Naive B cell (primary cell): Measurements from ENCODE around the gene ELMO1. TPM values are rescaled to one million over a fixed set of nuclear protein-coding genes. Genes with fewer than 3 reads are reported as not detected.

Experiments used
- ATAC-seq, 2 donors: fragments of 150-1000 bp; cut with Tn5 transposase; 2 replicates each; pipeline ENCODE4 v1.10.0; 2021; ENCODE audit warnings: low read depth in 2 of 2, mild to moderate bottlenecking in 2 of 2, moderate library complexity in 2 of 2
- DNase-seq: peaks from one replicate; pipeline ENCODE4 v3.0.0; 2022
- H3K27ac Mint-ChIP-seq, 6 donors: one replicate each; pipeline ENCODE4 v1.8.0; 2020 to 2022; ENCODE audit warnings: mild to moderate bottlenecking in 6 of 6, mixed read lengths in 6 of 6, moderate library complexity in 5 of 6, inconsistent platforms in 2 of 6
- H3K27me3 Mint-ChIP-seq, 3 donors: one replicate each; pipeline ENCODE4 v1.8.0; 2021 to 2022; ENCODE audit warnings: mixed read lengths in 3 of 3, mild to moderate bottlenecking in 1 of 3
- H3K36me3 Mint-ChIP-seq, 2 donors: one replicate each; pipeline ENCODE4 v1.8.0; 2020 to 2022; ENCODE audit warnings: mixed read lengths in 2 of 2, inconsistent platforms in 1 of 2, mild to moderate bottlenecking in 1 of 2
- H3K4me1 Mint-ChIP-seq, 3 donors: one replicate each; pipeline ENCODE4 v1.8.0; 2020 to 2022; ENCODE audit warnings: mixed read lengths in 3 of 3, inconsistent platforms in 1 of 3, mild to moderate bottlenecking in 1 of 3, moderate library complexity in 1 of 3
- H3K4me3 Mint-ChIP-seq, 8 donors: one replicate each; pipeline ENCODE4 v1.8.0; 2020 to 2022; ENCODE audit warnings: mild to moderate bottlenecking in 8 of 8, mixed read lengths in 8 of 8, moderate library complexity in 8 of 8, inconsistent platforms in 2 of 8
- H3K9me3 Mint-ChIP-seq, 7 donors: one replicate each; pipeline ENCODE4 v1.8.0; 2020 to 2022; ENCODE audit warnings: mixed read lengths in 7 of 7, mild to moderate bottlenecking in 5 of 7, inconsistent platforms in 2 of 7, moderate library complexity in 1 of 7
- polyA plus RNA-seq, 6 donors: library from polyadenylated mRNA; unstranded; fragments of 300-500 nt; fragmentation: Illumina TruSeq; gene quantifications; one replicate each; pipeline ENCODE4 v1.2.3, GENCODE V29; 2021; ENCODE audit warnings: low read depth in 6 of 6

ELMO1 gene
- polyA plus RNA-seq, 6 donors from 2014 or later, result 42.8 to 69.9 (median 59.5) TPM

- Mint-ChIP-seq H3K27ac (no peak overlapping the region), H3K4me1 (peaks cover 8 to 16% (median 12%) of the 10 kb centered on the region in 3 donors), H3K36me3 (peaks cover 0 to 21% of the 10 kb centered on the region in 2 donors), H3K4me3 (no peak overlapping the region), H3K9me3 (no peaks in the 10 kb centered on the region), H3K27me3 (no peaks in the 10 kb centered on the region)
- ATAC-seq (no peak), DNase-seq (no peak)
Observed at GRCh38 chr7:37194943-37195342, 253.7 kb downstream of the ELMO1 start.

- no peak for ATAC-seq
- H3K36me3 Mint-ChIP-seq, result peaks cover 0 to 21% of the 10 kb centered on the region in 2 donors
- no peaks in the 10 kb centered on the region for H3K27me3 Mint-ChIP-seq
Observed at GRCh38 chr7:37193775-37194135, 254.9 kb downstream of the ELMO1 start.

GRCh38 chr7:37193087-37193774 is 255.4 kb downstream of the ELMO1 start:
- peaks cover 0 to 21% of the 10 kb centered on the region in 2 donors for H3K36me3 Mint-ChIP-seq
- DNase-seq (no peak), ATAC-seq (no peak)
- peak overlapping the region in 1 of 6 donors; percentile 39 for H3K27ac Mint-ChIP-seq
- H3K4me3 Mint-ChIP-seq, result no peak overlapping the region
- H3K9me3 Mint-ChIP-seq, result no peaks in the 10 kb centered on the region
- H3K27me3 Mint-ChIP-seq, result no peaks in the 10 kb centered on the region
- H3K4me1 Mint-ChIP-seq, result peaks cover 6 to 10% (median 8%) of the 10 kb centered on the region in 3 donors

More at GRCh38 chr7:37193775-37194135, 254.9 kb downstream of the ELMO1 start:
- no peak overlapping the region for H3K4me3 Mint-ChIP-seq
- peaks cover 8 to 10% (median 10%) of the 10 kb centered on the region in 3 donors for H3K4me1 Mint-ChIP-seq
- DNase-seq, result no peak
- H3K27ac Mint-ChIP-seq, result peak overlapping the region in 1 of 6 donors; percentile 39
- no peaks in the 10 kb centered on the region for H3K9me3 Mint-ChIP-seq

- Mint-ChIP-seq H3K9me3 (no peaks in the 10 kb centered on the region), H3K4me1 (peaks cover 6 to 10% (median 8%) of the 10 kb centered on the region in 3 donors), H3K27ac (peak overlapping the region in 1 of 6 donors; percentile 28), H3K36me3 (peaks cover 0 to 16% of the 10 kb centered on the region in 2 donors), H3K27me3 (no peaks in the 10 kb centered on the region), H3K4me3 (no peak overlapping the region)
- DNase-seq (no peak), ATAC-seq (no peak)
Observed at GRCh38 chr7:37191797-37192196, 256.9 kb downstream of the ELMO1 start.

- H3K36me3 Mint-ChIP-seq, result no peaks in the 10 kb centered on the region
- ATAC-seq (no peak), DNase-seq (no peak)
- H3K4me1 Mint-ChIP-seq, result no peaks in the 10 kb centered on the region
- no peaks in the 10 kb centered on the region for H3K27me3 Mint-ChIP-seq
- no peaks in the 10 kb centered on the region for H3K9me3 Mint-ChIP-seq
- H3K4me3 Mint-ChIP-seq, result no peak overlapping the region
- H3K27ac Mint-ChIP-seq, result peak overlapping the region in 1 of 6 donors; percentile 7
Observed at GRCh38 chr7:37187179-37187578, 261.5 kb downstream of the ELMO1 start.

GRCh38 chr7:37186753-37187152 is 261.9 kb downstream of the ELMO1 start:
- Mint-ChIP-seq H3K9me3 (no peaks in the 10 kb centered on the region), H3K27ac (peak overlapping the region in 1 of 6 donors; percentile 7), H3K4me1 (no peaks in the 10 kb centered on the region), H3K27me3 (no peaks in the 10 kb centered on the region), H3K4me3 (no peak overlapping the region), H3K36me3 (no peaks in the 10 kb centered on the region)
- DNase-seq (no peak), ATAC-seq (no peak)

- no peak overlapping the region for H3K27ac Mint-ChIP-seq
- peaks cover 0 to 4% (median 0%) of the 10 kb centered on the region in 3 donors for H3K4me1 Mint-ChIP-seq
- ATAC-seq (no peak), DNase-seq (no peak)
- H3K36me3 Mint-ChIP-seq, result peaks cover 8 to 9% of the 10 kb centered on the region in 2 donors
- no peaks in the 10 kb centered on the region for H3K27me3 Mint-ChIP-seq
- no peak overlapping the region for H3K4me3 Mint-ChIP-seq
- no peaks in the 10 kb centered on the region for H3K9me3 Mint-ChIP-seq
Observed at GRCh38 chr7:37181550-37181932, 267.1 kb downstream of the ELMO1 start.

- H3K27ac Mint-ChIP-seq, result peak overlapping the region in 1 of 6 donors; percentile 22
- no peaks in the 10 kb centered on the region for H3K9me3 Mint-ChIP-seq
- DNase-seq (no peak), ATAC-seq (no peak)
- H3K27me3 Mint-ChIP-seq, result no peaks in the 10 kb centered on the region
- H3K36me3 Mint-ChIP-seq, result peaks cover 8 to 12% of the 10 kb centered on the region in 2 donors
- peaks cover 0 to 4% (median 0%) of the 10 kb centered on the region in 3 donors for H3K4me1 Mint-ChIP-seq
- no peak overlapping the region for H3K4me3 Mint-ChIP-seq
Observed at GRCh38 chr7:37180828-37181549, 267.7 kb downstream of the ELMO1 start.

- ATAC-seq (no peak), DNase-seq (no peak)
- no peak overlapping the region for H3K4me3 Mint-ChIP-seq
- H3K27ac Mint-ChIP-seq, result peak overlapping the region in 1 of 6 donors; percentile 53
- no peaks in the 10 kb centered on the region for H3K27me3 Mint-ChIP-seq
- H3K9me3 Mint-ChIP-seq, result no peaks in the 10 kb centered on the region
- peaks cover 0 to 4% (median 1%) of the 10 kb centered on the region in 3 donors for H3K4me1 Mint-ChIP-seq
- H3K36me3 Mint-ChIP-seq, result peaks cover 8 to 24% of the 10 kb centered on the region in 2 donors
Observed at GRCh38 chr7:37176079-37176478, 272.6 kb downstream of the ELMO1 start.

GRCh38 chr7:37174460-37174859 is 274.2 kb downstream of the ELMO1 start:
- peaks cover 8 to 24% of the 10 kb centered on the region in 2 donors for H3K36me3 Mint-ChIP-seq
- ATAC-seq (no peak), DNase-seq (no peak)
- H3K4me3 Mint-ChIP-seq, result no peak overlapping the region
- H3K27me3 Mint-ChIP-seq, result no peaks in the 10 kb centered on the region
- peak overlapping the region in 1 of 6 donors; percentile 7 for H3K27ac Mint-ChIP-seq
- no peaks in the 10 kb centered on the region for H3K9me3 Mint-ChIP-seq
- H3K4me1 Mint-ChIP-seq, result peaks cover 0 to 4% (median 1%) of the 10 kb centered on the region in 3 donors

GRCh38 chr7:37173670-37174069 is 275.0 kb downstream of the ELMO1 start:
- Mint-ChIP-seq H3K4me1 (peaks cover 0 to 4% (median 1%) of the 10 kb centered on the region in 3 donors), H3K36me3 (peaks cover 8 to 24% of the 10 kb centered on the region in 2 donors), H3K27ac (no peak overlapping the region), H3K9me3 (no peaks in the 10 kb centered on the region), H3K4me3 (no peak overlapping the region), H3K27me3 (no peaks in the 10 kb centered on the region)
- ATAC-seq, result no peak
- no peak for DNase-seq

GRCh38 chr7:37162106-37162505 is 286.6 kb downstream of the ELMO1 start:
- ATAC-seq (no peak), DNase-seq (no peak)
- Mint-ChIP-seq H3K27me3 (no peaks in the 10 kb centered on the region), H3K36me3 (peaks cover 0 to 11% of the 10 kb centered on the region in 2 donors), H3K9me3 (peaks cover 0 to 18% (median 6%) of the 10 kb centered on the region in 7 donors), H3K27ac (peak overlapping the region in 1 of 6 donors; percentile 4), H3K4me1 (peaks cover 0 to 5% (median 0%) of the 10 kb centered on the region in 3 donors), H3K4me3 (no peak overlapping the region)

GRCh38 chr7:37160656-37161055 is 288.0 kb downstream of the ELMO1 start:
- H3K9me3 Mint-ChIP-seq, result peaks cover 0 to 22% (median 9%) of the 10 kb centered on the region in 7 donors
- H3K27ac Mint-ChIP-seq, result no peak overlapping the region
- no peak overlapping the region for H3K4me3 Mint-ChIP-seq
- DNase-seq (no peak), ATAC-seq (no peak)
- H3K36me3 Mint-ChIP-seq, result peaks cover 6 to 14% of the 10 kb centered on the region in 2 donors
- H3K4me1 Mint-ChIP-seq, result peaks cover 0 to 13% (median 0%) of the 10 kb centered on the region in 3 donors
- H3K27me3 Mint-ChIP-seq, result no peaks in the 10 kb centered on the region

GRCh38 chr7:37153376-37153775 is 295.3 kb downstream of the ELMO1 start:
- peaks cover 0 to 14% (median 3%) of the 10 kb centered on the region in 3 donors for H3K4me1 Mint-ChIP-seq
- no peak overlapping the region for H3K27ac Mint-ChIP-seq
- H3K27me3 Mint-ChIP-seq, result no peaks in the 10 kb centered on the region

More at GRCh38 chr7:37153376-37153775, 295.3 kb downstream of the ELMO1 start:
- Mint-ChIP-seq H3K36me3 (peaks cover 22 to 23% of the 10 kb centered on the region in 2 donors), H3K9me3 (peaks cover 0 to 23% (median 4%) of the 10 kb centered on the region in 7 donors), H3K4me3 (no peak overlapping the region)
- DNase-seq (no peak), ATAC-seq (no peak)
